Superior temporal gyrus (tissue), 1 donor: Measurements from ENCODE around the gene CCDC127.
A peak's percentile ranks its signal among the peaks of the same experiment; 100 is the strongest.

Source experiments
- DNase-seq: peaks from one replicate; pipeline ENCODE4 v3.0.0-alpha.2; 2016; ENCODE audit errors: extremely low spot score

CCDC127 gene

DNA sequence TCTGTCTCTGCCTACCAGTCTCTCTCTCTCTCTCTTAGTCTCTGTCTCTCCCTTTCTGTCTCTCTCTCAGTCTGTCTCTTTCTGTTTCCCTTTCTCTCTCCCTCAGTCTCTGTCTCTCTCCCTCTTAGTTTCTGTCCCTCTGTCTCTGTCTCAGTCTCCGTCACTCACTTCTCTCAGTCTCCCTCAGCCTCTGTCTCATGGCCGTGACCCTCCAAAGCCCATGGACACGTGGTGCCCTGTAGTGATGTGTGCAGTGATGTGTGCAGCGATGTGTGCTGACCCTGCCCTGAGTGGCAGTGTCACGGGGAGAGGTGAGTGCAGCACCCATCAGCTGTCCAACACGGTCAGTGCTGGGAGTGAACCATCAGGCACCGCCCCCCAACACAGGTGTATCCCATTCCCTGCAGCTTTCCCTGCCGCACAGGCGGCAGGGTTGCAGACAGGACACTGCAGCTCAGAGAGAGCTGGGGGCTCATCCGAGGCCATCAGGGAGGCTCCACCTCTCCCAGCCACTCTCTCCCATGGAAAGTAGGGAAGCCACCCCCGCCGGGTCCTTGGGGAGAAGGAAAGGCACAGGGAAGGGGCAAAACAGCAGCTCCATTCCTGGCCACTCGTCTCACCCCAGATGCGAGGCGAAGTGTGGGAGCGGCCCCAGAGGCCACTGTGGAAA lies 27.5 kb downstream of the CCDC127 start:
- DNase-seq, result no peak

DNA sequence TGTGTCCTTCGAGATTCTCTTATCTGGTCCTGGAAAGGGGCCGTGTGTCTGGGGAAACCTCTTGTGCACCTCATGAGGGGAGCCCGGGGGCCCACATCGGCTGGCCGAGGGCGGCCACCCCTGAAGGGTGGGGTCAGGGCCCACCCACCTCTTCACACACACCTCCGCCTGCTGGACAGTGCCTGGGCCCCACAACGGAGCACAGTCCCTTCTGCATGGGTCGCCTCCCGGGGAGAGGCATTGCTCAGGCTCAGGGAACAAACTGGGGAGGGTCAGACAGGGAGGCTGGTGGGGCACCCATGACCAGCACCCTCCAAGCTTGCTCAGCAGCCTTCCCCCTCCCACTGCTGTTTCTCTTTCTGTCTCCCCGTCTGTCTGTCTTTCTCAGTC lies 28.0 kb downstream of the CCDC127 start:
- DNase-seq, result no peak

DNA sequence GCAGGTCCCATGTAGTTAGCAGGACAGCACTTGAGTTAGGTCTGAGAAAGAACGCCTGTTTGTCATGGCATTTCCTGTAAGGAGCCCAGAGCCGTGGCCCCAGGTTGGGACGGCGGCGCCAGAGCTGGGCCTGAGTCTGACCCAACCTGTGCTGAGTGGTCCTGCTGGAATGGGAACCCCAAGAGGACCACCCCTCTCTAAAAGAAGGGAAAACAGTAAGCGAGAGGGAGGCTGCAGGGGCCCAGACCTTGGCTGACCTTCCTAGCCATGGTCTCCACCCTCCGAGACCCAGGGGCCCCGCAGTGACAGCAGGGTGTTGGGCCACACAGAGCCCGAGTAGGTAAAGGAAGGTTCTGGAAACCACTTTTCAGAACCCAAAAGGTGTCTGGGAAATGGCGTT lies 28.5 kb downstream of the CCDC127 start:
- no peak for DNase-seq

DNA sequence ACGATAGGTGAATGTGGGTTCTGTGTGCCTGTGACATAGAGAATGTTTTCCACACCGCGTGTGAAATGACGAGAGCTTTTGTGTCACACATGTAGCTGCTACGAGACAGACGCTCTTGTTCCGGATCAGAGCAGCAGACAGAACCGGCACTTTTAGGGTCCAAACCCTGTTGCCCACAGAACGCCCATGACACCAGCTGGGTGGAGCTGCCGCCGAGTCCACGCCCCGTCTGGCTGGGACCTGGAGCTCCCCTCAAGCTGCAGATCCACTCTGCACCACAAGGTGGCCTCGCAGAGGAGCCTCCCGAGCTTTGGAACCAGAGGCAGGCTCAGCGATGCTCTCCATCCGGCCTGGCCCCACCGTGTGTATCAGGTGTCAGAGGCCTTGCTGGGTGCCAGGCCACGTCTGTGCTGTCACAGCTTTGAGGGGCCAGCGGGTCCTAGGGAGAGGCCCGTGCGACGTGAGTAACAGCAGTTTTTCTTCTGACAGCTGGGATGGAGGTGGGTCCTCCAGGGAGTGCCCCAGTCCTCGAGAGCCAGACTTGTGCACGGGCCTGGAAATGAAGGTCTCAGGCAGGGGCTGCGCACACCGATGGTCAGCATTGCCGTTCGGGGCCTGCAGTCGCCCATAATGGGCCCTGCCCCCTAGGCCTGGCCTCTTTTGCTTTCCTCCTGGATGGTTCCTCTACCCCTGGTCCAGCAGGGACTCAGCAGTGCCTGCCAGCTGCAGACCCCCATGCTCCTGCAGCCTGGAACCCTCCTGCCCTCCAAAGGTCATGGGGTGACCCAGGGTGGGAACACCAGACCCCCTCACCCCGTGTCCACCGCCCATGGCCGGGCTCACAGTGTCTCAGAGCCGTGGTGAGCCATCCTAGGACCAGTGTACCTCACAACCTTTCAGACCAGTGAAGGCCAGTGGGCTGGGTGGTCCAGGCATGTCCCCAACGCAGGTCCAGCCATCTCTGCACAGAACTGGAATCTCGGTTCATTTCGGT lies 29.2 kb downstream of the CCDC127 start:
- peak; percentile 89 for DNase-seq

DNA sequence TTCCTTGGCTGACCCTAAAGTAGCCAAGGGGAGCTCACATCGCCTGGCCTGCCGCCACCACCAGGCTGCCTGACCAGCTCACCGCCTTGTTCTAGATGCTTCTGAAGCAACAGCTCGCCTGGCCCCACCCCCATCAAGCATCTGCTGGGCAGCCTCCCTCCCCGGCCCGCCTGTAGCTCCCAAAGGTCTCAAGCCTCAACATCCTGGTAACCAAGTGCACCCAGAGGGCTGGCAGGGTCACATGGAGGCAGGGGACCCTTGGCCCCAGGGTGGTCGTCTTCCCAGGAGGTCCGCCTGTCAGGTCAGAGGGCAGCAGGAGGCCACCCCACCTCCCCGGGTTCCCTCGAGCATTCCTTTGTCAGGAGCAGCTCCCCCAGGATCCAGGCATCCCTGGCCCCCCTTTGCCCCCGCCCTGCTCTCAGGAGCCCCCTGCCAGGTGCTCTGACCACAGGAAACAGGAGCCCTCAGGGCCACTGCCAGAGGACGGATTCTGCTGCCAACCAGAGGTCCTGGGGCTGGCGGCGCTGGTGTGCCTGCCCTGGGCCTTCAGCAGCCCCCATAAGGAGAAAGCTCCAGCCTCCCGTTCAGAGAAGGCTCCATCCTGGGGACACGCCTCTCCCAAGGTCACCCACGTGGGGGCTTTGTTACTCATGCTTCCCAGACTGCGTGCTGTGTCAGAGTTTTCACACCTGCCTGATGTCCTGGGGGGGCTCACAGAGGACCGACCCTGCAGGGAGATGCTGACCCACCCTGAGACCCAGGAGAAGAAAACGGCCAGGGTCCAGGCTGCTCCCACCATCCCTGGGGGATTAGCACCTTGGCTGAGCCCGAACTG lies 30.1 kb downstream of the CCDC127 start:
- DNase-seq, result no peak

GRCh38 chr5:187042-187431 lies 30.9 kb downstream of the CCDC127 start:
- DNase-seq, result no peak

DNA sequence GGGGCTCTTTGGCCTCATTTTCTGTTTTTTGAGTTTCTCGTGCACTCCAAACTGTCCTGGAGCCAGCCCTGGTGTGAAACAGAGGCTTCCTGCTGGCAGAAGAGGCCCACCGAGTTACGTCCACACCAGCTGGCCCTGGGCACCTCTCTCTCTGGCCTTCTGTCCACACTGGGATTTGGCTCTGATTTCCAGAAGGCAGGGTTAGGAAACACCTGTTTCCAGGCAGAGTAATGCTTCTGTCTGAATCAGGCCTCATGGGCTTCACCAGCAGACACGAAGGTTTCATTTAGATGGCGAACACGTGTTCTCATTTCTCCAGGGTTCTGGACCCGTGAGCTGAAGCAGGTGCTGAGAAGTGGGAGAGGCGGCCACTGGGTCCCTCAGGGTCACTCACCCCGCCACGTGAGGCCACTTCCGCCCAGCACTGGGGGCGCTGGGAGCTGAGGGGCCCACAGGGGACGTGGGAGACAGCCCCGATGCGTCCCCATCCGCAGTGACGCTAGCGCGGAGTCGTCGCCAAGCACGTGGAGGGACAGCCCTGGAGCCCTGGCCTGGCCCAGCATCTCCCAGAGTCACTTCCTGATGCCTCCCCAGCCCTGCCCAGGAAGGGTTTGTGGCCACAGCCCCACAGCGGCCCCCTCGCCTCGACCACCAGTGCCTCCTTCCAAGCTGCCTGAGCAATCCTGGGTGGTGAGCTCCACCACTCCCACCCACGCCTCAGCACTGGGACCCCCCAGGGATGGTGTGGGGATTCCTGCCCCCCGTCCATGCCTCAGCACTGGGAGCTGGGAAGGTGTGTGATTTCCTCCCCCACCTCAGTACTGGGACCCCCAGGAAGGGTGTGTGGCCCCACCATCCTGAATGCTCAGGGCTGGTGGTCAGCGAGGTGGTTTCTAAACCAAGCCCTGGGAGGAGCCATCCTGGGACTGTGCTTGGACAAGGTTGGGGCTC lies 31.6 kb downstream of the CCDC127 start:
- DNase-seq, result no peak

DNA sequence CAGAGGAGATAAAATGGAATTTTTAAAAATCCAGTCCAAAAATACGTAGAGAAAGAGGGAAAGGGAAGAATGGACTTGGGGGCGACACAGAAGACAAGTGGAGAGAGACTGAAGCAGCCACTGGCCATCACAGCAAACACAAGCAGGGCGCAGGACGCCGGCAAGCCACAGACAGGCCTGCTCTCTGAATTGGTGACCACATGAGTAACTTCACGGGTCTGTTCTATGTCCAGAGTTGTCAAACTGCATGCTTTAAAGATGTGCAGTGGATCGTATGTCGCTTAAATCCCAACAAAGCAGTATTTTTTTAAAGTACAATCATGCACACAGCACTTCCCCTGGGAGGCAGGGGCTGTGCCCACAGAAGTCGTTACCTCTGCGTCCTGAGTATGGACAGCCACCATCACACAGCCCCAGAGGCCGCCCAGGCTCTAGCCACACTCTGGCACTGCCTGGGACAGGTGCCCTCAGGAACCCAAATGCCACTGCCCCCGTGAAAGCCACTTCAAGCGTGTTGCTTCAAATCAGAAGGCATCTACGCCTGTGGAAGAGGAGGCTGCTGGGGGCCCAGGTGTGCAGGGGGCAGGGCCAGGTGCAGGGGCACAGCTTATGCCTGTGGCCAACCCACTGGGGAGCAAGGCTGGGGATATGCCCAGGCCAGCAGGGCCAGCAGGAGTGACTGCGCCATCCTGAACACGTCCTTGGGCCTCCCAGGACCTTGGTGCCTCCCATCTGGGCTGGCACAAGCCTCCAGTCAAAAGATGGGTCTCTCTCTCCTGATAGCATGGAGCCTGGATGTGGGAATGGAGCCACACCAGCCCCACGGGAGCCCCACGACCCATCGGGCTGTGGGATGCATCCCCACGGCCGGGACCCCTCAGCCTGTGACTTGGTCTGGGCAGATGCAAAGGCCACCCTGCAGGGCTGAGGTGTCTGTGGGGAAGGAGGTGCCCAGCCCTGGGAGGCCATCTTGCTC lies 32.6 kb downstream of the CCDC127 start:
- no peak for DNase-seq

GRCh38 chr5:184471-184870 lies 33.5 kb downstream of the CCDC127 start:
- no peak for DNase-seq

- DNase-seq, result no peak
Observed at GRCh38 chr5:182126-182525, 35.8 kb downstream of the CCDC127 start.

GRCh38 chr5:181566-181965 lies 36.4 kb downstream of the CCDC127 start:
- DNase-seq, result no peak

DNA sequence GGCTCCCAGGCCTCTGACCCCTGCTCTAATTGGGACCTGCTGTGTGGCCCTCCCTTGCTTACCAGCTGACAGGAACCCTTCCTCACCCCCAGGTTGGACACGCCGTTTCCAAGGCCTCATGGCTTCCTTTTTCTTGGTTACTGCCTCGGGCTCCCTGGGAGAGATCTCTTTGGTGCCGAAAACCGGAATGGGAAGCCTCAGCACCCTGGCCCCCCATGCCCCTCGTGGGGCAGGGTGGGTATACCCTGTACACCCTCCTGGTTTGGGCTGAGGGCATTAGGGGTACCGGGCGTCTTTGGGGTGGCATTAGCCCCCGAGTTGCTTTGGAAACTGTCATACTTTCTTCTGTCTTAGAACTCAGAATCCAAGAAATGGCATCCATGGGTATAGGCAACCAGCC lies 36.8 kb downstream of the CCDC127 start:
- no peak for DNase-seq

- no peak for DNase-seq
Observed at GRCh38 chr5:180286-180918, 37.6 kb downstream of the CCDC127 start.

DNA sequence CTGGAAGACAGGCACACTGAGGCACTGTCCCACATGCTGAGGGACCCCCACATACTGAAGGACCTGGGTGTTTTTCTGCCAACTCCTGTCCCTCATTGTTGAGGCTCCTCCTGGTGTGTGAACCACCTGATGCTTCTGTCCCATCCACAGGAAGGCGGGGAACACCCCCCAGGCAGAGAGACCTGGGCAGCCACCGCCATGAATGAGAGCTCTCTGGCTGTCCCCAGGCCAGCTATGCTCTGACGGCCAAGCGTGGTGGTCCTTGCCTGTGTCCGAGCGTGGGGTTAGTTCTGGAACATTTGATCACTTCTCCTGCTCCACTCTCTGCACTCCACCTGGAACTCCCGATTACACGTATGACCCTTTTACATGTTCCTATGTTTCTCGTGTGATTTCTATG lies 38.6 kb downstream of the CCDC127 start:
- DNase-seq, result no peak

GRCh38 chr5:178110-178509 lies 39.8 kb downstream of the CCDC127 start:
- no peak for DNase-seq

GRCh38 chr5:176296-176823 lies 41.6 kb downstream of the CCDC127 start:
- no peak for DNase-seq

DNA sequence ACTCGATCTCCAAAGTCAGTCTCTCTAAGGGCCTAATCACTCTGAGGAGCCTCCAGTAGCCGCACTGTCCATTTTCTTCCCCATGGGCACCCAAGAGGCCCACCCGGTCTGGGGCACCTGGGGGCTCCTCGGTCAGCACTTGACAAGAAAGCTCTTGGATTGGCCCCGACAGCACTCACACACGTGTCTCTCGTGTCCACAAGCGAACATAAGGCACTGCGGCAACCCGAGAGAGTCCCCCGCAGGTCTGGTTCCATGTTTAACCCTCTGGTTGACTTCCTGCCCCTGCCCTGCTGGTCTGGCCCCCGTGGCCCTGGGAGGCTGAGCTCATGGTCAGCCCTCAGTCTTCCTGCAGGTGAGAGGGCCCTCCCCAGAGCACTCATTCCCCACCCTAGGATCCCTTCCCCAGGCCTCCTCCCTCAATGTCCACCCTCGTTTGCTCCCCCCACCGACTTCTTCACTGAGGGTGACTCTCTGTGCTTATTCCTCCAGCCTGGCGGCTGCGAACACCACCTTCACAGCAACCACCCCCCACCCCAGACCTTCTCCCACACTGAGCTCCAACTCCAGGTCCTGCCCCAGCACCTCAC lies 43.0 kb downstream of the CCDC127 start:
- no peak for DNase-seq

- no peak for DNase-seq
Observed at GRCh38 chr5:174291-174600, 43.7 kb downstream of the CCDC127 start.
